ENCODE data around the gene TMEM132D.

Gene TMEM132D

DNA sequence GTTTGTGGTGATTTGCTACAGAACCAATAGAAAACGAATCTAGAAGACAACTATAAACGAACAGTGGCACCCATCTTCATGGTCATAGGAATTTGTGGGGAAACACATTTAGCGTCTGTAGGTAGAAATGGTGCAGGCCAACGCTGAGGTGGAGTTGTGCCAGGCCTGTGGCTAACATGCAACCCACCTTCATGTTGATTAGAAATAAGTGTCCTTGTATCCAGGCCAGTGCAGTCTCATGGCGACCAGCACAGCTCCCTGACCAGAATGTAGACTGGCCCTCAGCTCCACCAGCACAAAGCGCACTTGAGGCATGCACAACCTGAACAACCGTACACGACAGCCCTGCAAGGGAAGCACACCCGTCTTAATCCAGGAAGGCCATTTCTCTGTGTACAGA lies 187.0 kb downstream of the TMEM132D start:
- TF ChIP-seq, protein P1, sequence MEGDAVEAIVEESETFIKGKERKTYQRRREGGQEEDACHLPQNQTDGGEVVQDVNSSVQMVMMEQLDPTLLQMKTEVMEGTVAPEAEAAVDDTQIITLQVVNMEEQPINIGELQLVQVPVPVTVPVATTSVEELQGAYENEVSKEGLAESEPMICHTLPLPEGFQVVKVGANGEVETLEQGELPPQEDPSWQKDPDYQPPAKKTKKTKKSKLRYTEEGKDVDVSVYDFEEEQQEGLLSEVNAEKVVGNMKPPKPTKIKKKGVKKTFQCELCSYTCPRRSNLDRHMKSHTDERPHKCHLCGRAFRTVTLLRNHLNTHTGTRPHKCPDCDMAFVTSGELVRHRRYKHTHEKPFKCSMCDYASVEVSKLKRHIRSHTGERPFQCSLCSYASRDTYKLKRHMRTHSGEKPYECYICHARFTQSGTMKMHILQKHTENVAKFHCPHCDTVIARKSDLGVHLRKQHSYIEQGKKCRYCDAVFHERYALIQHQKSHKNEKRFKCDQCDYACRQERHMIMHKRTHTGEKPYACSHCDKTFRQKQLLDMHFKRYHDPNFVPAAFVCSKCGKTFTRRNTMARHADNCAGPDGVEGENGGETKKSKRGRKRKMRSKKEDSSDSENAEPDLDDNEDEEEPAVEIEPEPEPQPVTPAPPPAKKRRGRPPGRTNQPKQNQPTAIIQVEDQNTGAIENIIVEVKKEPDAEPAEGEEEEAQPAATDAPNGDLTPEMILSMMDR (IDR thresholded peaks at IDR 0.05; ENCODE audit: control extremely low read depth, extremely low read depth, low read depth, missing control alignments), result no peak
- no peak for DNase-seq (ENCODE audit: extremely low spot score)
- ChIA-PET POLR2A (no interaction called here), CTCF (no interaction called here)

DNA sequence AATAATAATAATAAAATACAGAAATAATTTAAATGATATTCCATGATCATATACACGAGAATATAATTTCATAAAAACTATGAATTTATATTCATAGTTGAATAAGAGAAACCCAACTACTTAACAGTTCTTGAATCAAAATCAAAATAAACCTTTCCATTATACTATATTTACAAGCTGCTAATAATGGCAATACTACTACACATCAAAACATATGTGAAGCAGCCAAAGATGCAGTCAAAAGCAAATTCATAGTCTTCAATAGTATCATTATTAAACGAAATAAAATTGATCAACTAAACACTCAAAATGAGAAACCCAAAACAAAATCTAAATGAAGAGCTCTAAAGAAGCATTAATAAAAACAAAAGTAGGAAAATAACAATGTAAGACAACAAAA lies 197.1 kb downstream of the TMEM132D start:
- POLR2A ChIA-PET, result no interaction called here
- CTCF ChIA-PET, result no interaction called here
- TF ChIP-seq, protein P1 (IDR thresholded peaks at IDR 0.05; ENCODE audit: control extremely low read depth, extremely low read depth, low read depth, missing control alignments), result no peak
- DNase-seq (ENCODE audit: extremely low spot score), result no peak

DNA sequence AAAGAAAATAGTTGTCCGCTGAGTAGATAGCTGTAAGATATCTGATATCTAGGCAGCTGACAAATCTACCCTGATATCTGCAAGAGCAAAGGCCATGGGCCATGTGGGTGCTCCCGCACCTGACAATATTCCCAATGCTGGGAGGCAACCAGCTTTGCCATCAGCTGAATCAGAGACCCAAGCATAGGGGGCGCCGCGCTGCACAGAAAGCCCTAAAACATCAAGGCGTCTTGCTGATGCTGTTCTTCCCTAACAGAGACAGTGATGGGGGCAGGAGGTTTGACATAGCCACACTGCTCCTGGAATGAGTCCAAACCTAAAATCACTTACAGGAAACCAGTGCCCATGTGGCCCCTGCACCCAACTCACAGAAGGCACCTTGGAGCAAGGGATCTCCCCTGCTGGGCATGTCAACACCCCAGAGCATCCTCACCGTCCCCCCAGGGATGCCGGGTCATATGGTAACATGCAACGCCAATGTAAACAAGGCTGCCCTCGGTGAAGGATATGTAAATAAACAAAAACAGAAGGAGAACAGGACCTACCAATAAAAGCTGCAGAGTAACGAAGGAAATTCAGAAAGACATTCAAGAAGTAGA lies 199.5 kb downstream of the TMEM132D start:
- ChIA-PET POLR2A (no interaction called here), CTCF (no interaction called here)
- no peak for DNase-seq (ENCODE audit: extremely low spot score)
- TF ChIP-seq, protein P1 (IDR thresholded peaks at IDR 0.05; ENCODE audit: control extremely low read depth, extremely low read depth, low read depth, missing control alignments), result no peak

DNA sequence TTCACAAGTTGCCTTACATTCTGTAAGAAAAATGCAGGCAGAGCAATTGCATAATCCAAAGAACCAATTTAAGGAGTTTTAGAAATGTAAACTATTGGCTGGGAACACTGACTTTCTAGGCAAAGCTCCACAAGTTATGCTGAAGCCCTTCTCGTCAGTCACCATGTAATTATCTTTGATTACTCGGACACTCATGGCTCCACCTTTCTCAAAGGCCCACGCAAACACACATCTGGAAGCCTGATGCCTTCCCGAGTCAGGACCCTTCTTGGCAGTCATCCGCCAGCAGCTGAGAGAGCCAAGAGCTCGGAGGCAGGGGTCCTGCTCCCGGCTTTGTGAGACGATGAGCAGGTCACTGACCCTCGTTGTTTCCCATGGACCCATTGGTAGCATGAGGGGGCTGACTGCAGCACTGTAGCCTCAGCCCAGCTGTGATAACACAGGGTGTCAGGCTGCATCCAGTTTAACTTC lies 202.2 kb downstream of the TMEM132D start:
- TF ChIP-seq, protein P1 (IDR thresholded peaks at IDR 0.05; ENCODE audit: control extremely low read depth, extremely low read depth, low read depth, missing control alignments), result no peak
- no peak for DNase-seq (ENCODE audit: extremely low spot score)
- CTCF ChIA-PET, result no interaction called here
- POLR2A ChIA-PET, result no interaction called here

DNA sequence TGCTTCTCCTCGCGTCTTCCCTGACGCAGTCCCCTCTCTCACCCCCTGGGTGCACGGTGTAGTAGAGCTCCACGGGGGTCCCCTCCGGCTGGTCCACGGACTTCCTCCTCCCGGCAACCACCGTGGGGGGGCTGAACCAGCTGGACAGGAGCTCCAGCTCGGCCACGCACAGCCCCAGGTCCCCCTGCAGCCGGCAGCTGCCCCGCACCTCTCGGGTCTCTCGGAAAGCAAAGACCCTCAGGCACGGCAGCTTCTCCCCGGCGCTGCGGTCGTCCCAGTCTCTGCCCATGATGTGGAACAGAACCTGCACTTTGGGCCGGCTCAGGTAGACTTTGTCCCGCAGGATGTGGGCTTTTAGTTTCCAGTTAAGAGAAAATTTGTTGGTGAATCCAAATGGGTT lies 203.8 kb downstream of the TMEM132D start:
- DNase-seq (ENCODE audit: extremely low spot score), result no peak
- TF ChIP-seq, protein P1 (IDR thresholded peaks at IDR 0.05; ENCODE audit: control extremely low read depth, extremely low read depth, low read depth, missing control alignments), result no peak
- ChIA-PET POLR2A (no interaction called here), CTCF (interaction anchor here (1.2 kb wide), 1 partner anchor 29 kb away, joined by 3 read pairs; no protein-coding TSS in a partner anchor)

DNA sequence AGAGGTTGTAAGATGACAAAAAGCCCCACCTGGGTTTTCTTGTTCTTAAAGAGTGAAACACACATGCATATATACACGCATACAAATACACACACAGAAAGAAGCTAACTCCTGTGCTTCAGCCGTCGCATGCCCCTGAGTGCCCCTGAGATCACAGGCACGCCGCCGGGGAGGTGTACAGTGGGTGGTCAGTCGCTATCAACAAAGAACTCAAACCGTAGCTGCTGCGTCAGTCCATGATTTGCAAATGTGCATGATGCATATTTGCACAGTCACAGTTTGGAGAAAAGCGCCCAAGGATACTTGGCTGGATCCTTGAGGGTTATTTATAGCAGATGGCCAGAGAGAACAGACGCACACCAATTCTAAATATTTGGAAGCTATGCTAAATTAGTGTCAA lies 206.9 kb downstream of the TMEM132D start:
- CTCF ChIA-PET, result no interaction called here
- DNase-seq (ENCODE audit: extremely low spot score), result no peak
- POLR2A ChIA-PET, result no interaction called here
- TF ChIP-seq, protein P1 (IDR thresholded peaks at IDR 0.05; ENCODE audit: control extremely low read depth, extremely low read depth, low read depth, missing control alignments), result no peak

Data from GM10248 (cell line).